Endothelial cell (in vitro differentiated cells): Measurements from ENCODE around the gene GBX1. TPM values are rescaled to one million over a fixed set of nuclear protein-coding genes. Genes with fewer than 3 reads are reported as not detected.

Experiments used
- DNase-seq: peaks from one replicate; pipeline ENCODE4 v3.0.0; 2021; ENCODE audit warnings: low spot score
- H3K27ac Mint-ChIP-seq: one replicate; pipeline ENCODE4 v1.8.0; 2021; ENCODE audit warnings: mixed read lengths, inconsistent platforms; ENCODE audit not compliant: unreplicated experiment
- H3K27me3 Mint-ChIP-seq: one replicate; pipeline ENCODE4 v1.8.0; 2021; ENCODE audit warnings: mild to moderate bottlenecking, moderate library complexity, mixed read lengths, inconsistent platforms; ENCODE audit not compliant: unreplicated experiment
- H3K36me3 Mint-ChIP-seq: one replicate; pipeline ENCODE4 v1.8.0; 2021; ENCODE audit warnings: mild to moderate bottlenecking, low read depth, mixed read lengths, inconsistent platforms; ENCODE audit not compliant: unreplicated experiment
- H3K4me1 Mint-ChIP-seq: one replicate; pipeline ENCODE4 v1.8.0; 2021; ENCODE audit warnings: mild to moderate bottlenecking, mixed read lengths, inconsistent platforms; ENCODE audit not compliant: unreplicated experiment
- H3K4me3 Mint-ChIP-seq: one replicate; pipeline ENCODE4 v1.8.0; 2021; ENCODE audit warnings: mild to moderate bottlenecking, mixed read lengths, inconsistent platforms; ENCODE audit not compliant: unreplicated experiment
- H3K9me3 Mint-ChIP-seq: one replicate; pipeline ENCODE4 v1.8.0; 2021; ENCODE audit warnings: mixed read lengths, inconsistent platforms; ENCODE audit not compliant: unreplicated experiment
- CTCF ChIP-seq: fragments of 200-600 bp; sonication (generic); IDR thresholded peaks from one replicate; pipeline ENCODE4 v1.5.0; 2021; ENCODE audit warnings: antibody characterized with exemption; ENCODE audit not compliant: unreplicated experiment
- total RNA-seq: library from RNA; stranded (reverse); fragmentation: NEBNext Ultra II Directional; extraction: Animal tissue kit (Norgen Biotek cat#: 25700); gene quantifications from one replicate; pipeline ENCODE4 v1.2.1, GENCODE V29; 2021; ENCODE audit not compliant: unreplicated experiment

GBX1 gene
- total RNA-seq, 1 donor from 2014 or later, result 13.8 TPM

GRCh38 chr7:151201344-151201743 lies 33.9 kb upstream of the GBX1 start:
- no peak for DNase-seq
- Mint-ChIP-seq H3K4me3 (no peak overlapping the region), H3K27ac (no peak overlapping the region), H3K36me3 (no peaks in the 10 kb centered on the region), H3K4me1 (no peaks in the 10 kb centered on the region), H3K27me3 (peaks cover 5% of the 10 kb centered on the region), H3K9me3 (no peaks in the 10 kb centered on the region)
- TF ChIP-seq CTCF, result no peak

- H3K27ac Mint-ChIP-seq, result no peak overlapping the region
- no peak overlapping the region for H3K4me3 Mint-ChIP-seq
- H3K4me1 Mint-ChIP-seq, result peaks cover 6% of the 10 kb centered on the region
- H3K9me3 Mint-ChIP-seq, result no peaks in the 10 kb centered on the region
- H3K27me3 Mint-ChIP-seq, result peaks cover 4% of the 10 kb centered on the region
- TF ChIP-seq CTCF, result no peak
- no peak for DNase-seq
- H3K36me3 Mint-ChIP-seq, result no peaks in the 10 kb centered on the region
Measured at GRCh38 chr7:151198945-151199848, 31.7 kb upstream of the GBX1 start.

GRCh38 chr7:151197932-151198331 lies 30.4 kb upstream of the GBX1 start:
- H3K27ac Mint-ChIP-seq, result no peak overlapping the region
- no peaks in the 10 kb centered on the region for H3K36me3 Mint-ChIP-seq
- no peak overlapping the region for H3K4me3 Mint-ChIP-seq
- TF ChIP-seq CTCF, result no peak
- peaks cover 6% of the 10 kb centered on the region for H3K4me1 Mint-ChIP-seq
- no peaks in the 10 kb centered on the region for H3K9me3 Mint-ChIP-seq
- no peak for DNase-seq
- H3K27me3 Mint-ChIP-seq, result peaks cover 4% of the 10 kb centered on the region

GRCh38 chr7:151195616-151196450 lies 28.3 kb upstream of the GBX1 start:
- DNase-seq, result no peak
- Mint-ChIP-seq H3K27me3 (peaks cover 7% of the 10 kb centered on the region), H3K4me1 (peaks cover 16% of the 10 kb centered on the region), H3K36me3 (no peaks in the 10 kb centered on the region), H3K4me3 (no peak overlapping the region), H3K27ac (no peak overlapping the region), H3K9me3 (no peaks in the 10 kb centered on the region)
- TF ChIP-seq CTCF, result no peak
